Pancreas (tissue), 10 donors: ENCODE measurements around the gene FLT1. TPM values are rescaled to one million over a fixed set of nuclear protein-coding genes. Genes with fewer than 3 reads are reported as not detected.

Experiments
- ATAC-seq, 4 donors: fragments of 200-7000 bp; cut with Tn5 transposase; one replicate each; pipeline versions ENCODE4 v1.8.0 to v1.9.1; 2020; ENCODE audit warnings: mild to moderate bottlenecking in 4 of 4, moderate library complexity in 4 of 4
- DNase-seq, 6 donors: peaks; one replicate each; pipeline ENCODE4 v3.0.0-alpha.2; 2020
- FAIRE-seq: peaks from 2 replicates; lab custom pipeline; 2012; peaks lifted over from hg19 to GRCh38; lab: Jason Lieb, UNC
- H3K27ac ChIP-seq, 4 donors: fragments of 200-600 bp; sonication (generic); 1 replicate in 3 of 4; 2 replicates in 1 of 4; pipeline versions ENCODE4 v1.5.0 to v1.8.0; 2020
- H3K27me3 ChIP-seq, 4 donors: fragments of 200-600 bp; one replicate each; pipeline ENCODE4 v1.8.0; 2021
- H3K36me3 ChIP-seq, 3 donors: fragments of 200-600 bp; sonication (generic) in 1 of 3; one replicate each; pipeline versions ENCODE4 v1.5.0 to v1.8.0; 2020 to 2021
- H3K4me1 ChIP-seq, 3 donors: fragments of 200-600 bp; one replicate each; pipeline ENCODE4 v1.8.0; 2021
- H3K4me3 ChIP-seq, 4 donors: fragments of 200-600 bp; sonication (generic) in 2 of 4; one replicate each; pipeline versions ENCODE4 v1.5.0 to v1.8.0; 2020 to 2021
- H3K9me3 ChIP-seq, 4 donors: fragments of 200-600 bp; one replicate each; pipeline ENCODE4 v1.8.0; 2021
- WGBS, 2 donors: extraction: QIAGEN DNeasy Blood & Tissue Kit; methylation state at CpG; one replicate each; pipeline ENCODE4 v1.1.7; 2013; 5-methylcytosine and 5-hydroxymethylcytosine counted together
- intact Hi-C, 3 donors: fragments of 100-400 bp; cut with DNase I; formaldehyde crosslinking; loops; one replicate each; pipeline versions ENCODE4 v1.11.1 to v1.14.2; 2022
- polyA plus RNA-seq, 2 donors: library from polyadenylated mRNA; stranded (reverse); fragments of 200-250 nt; gene quantifications; one replicate each; pipeline ENCODE4 v1.2.3, GENCODE V29; 2013
- total RNA-seq, 6 donors: library from RNA; stranded (reverse); fragmentation: NEBNext Ultra II Directional in 4 of 6; extraction: Animal tissue kit (Norgen Biotek cat#: 25700) in 4 of 6; gene quantifications; one replicate each; pipeline versions ENCODE4 v1.2.1 to v1.2.4, GENCODE V29; 2021 to 2023
- TF ChIP-seq, protein P1 (sequence below), 4 donors: fragments of 200-600 bp; sonication (generic) in 3 of 4; IDR thresholded peaks; one replicate each; pipeline versions ENCODE4 v1.5.0 to v1.8.0; 2021; ENCODE audit warnings: antibody characterized with exemption in 4 of 4
- donor health status: healthy with polysubstance abuse.
- donor health status: DM: no; HTN: no; CAD: no; lungs with moderate emphysema.
- donor health status: DM: no; HTN: no; CAD: no.
- donor health status: control.
- donor health status: control.
- donor health status: Bipolar disorder and iron deficiency.
- donor health status: DM: yes; HTN: yes; CAD: no.
- donor health status: DM: no; HTN: no; CAD: no.
- donor health status: DM: no; HTN: no; CAD: no.
- donor health status: DM: yes; HTN: yes; CAD: no.

Gene FLT1
- total and polyA plus RNA-seq, 8 donors = 1.1 to 12.7 (median 8.1) TPM

DNA sequence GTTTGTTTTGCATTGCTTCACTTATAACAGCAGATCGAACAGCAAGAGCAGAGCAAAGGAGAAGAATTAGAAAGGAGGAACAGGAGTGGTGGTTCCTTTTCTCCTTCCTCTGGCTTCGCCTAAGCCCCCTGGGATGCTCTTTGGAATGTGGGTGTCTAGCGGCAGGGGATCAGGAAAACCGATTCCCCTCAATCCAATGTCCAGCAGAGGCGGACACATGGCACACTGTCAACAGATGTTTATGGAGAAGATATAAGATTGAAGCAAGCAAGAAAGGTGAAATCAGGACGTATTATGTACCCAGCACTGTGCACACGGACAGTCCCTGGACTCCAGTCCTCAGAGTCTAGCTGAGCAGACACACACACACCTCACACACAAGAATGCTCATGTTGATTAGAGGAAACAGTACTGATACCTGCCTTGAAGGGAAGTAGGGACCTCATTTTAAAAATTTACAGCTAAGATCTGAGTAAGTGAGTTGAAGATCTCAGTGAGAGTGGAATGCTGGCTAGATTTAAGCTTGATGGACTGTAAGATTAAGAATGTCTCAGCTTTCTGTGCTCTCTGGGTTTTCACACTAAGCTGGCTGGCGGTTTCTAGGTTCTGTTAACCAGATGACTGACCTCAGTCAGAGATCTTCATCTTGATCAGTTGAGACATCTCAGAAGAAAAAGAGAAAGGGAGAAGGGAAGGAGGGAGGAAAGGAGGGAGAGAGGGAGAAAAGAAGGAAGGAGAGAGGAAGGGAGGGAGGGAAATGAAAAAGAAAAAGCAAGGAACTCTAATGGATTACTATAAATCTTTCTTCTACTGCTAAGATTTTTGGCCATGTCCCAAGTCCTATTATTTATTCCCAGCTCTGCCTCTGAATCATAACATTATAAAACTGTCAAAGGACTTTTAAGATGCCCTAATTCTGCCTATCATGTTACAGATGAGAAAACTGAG lies 44.8 kb downstream of the FLT1 start:
- no peak for FAIRE-seq
- ATAC-seq = no peak
- WGBS, 2 donors = 45 to 62% methylated on average over 8 of the region's 8 CpGs
- Histone ChIP-seq H3K4me1 (no peaks in the 10 kb centered on the region), H3K27me3 (peaks cover 0 to 4% (median 0%) of the 10 kb centered on the region in 4 donors), H3K27ac (no peak overlapping the region), H3K4me3 (no peak overlapping the region), H3K36me3 (no peaks in the 10 kb centered on the region), H3K9me3 (no peaks in the 10 kb centered on the region)
- intact Hi-C loops = no loop called here
- TF ChIP-seq, protein P1, sequence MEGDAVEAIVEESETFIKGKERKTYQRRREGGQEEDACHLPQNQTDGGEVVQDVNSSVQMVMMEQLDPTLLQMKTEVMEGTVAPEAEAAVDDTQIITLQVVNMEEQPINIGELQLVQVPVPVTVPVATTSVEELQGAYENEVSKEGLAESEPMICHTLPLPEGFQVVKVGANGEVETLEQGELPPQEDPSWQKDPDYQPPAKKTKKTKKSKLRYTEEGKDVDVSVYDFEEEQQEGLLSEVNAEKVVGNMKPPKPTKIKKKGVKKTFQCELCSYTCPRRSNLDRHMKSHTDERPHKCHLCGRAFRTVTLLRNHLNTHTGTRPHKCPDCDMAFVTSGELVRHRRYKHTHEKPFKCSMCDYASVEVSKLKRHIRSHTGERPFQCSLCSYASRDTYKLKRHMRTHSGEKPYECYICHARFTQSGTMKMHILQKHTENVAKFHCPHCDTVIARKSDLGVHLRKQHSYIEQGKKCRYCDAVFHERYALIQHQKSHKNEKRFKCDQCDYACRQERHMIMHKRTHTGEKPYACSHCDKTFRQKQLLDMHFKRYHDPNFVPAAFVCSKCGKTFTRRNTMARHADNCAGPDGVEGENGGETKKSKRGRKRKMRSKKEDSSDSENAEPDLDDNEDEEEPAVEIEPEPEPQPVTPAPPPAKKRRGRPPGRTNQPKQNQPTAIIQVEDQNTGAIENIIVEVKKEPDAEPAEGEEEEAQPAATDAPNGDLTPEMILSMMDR (IDR thresholded peaks at IDR 0.05) = no peak
- no peak for DNase-seq

DNA sequence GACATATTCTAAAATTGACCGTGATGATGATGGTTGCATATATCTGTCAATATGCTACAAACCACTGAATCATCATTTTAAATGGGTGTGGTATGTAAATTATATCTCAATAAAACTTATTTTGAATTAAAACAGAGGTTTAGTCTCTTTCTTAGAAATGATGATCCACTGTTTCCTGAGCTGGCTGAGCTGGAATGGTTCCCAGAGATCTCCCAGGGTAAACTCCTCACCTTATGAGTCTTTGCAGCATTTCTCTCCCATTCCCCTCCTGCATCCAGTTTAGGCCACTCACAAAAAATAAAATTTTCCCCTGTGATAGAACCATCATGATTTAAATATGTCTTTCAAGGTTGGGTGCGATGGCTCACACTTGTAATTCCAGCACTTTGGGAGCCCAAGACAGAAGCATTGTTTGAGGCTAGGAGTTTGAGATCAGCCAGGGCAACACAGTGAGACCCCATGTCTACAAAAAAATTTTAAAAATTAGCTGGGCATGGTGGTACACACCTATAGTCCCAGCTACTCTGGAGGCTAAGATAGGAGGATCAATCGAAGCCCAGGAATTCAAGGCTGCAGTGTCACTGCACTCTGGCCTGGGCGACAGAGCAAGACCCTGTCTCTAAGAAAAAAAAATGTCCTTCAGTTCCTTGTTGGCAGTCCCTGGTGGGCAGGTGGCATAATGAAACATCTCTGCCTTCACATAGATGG lies 46.1 kb downstream of the FLT1 start:
- ATAC-seq (no peak), DNase-seq (no peak), FAIRE-seq (no peak)
- no peak overlapping the region for H3K4me3 ChIP-seq
- no peaks in the 10 kb centered on the region for H3K9me3 ChIP-seq
- TF ChIP-seq, protein P1 (IDR thresholded peaks at IDR 0.05) = no peak
- intact Hi-C loops = no loop called here
- no peak overlapping the region for H3K27ac ChIP-seq
- H3K4me1 ChIP-seq = no peaks in the 10 kb centered on the region
- H3K27me3 ChIP-seq = peaks cover 0 to 4% (median 0%) of the 10 kb centered on the region in 4 donors
- H3K36me3 ChIP-seq = no peaks in the 10 kb centered on the region
- 82 to 87% methylated on average over 4 of the region's 4 CpGs for WGBS, 2 donors

DNA sequence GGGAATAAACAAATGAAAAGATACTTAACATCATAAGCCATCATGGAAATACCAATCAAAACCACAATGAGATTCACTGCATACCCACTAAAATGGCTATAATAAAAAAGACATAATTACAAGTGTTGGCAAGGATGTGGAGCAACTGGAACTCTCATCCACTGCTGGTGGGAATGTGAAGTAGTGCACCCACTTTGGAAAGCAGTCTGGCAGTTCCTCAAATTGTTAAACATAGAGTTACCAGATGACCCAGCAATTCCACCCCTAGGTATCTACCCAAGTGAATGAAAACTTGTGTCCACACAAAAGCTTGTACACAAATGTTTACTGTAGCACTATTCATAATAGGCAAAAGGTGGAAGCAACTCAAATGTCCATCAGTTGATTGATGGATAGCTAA lies 46.9 kb downstream of the FLT1 start:
- ATAC-seq (no peak), FAIRE-seq (no peak), DNase-seq (no peak)
- H3K27ac ChIP-seq = no peak overlapping the region
- H3K27me3 ChIP-seq = peaks cover 0 to 4% (median 0%) of the 10 kb centered on the region in 4 donors
- no peaks in the 10 kb centered on the region for H3K9me3 ChIP-seq
- intact Hi-C loops = no loop called here
- H3K4me1 ChIP-seq = no peaks in the 10 kb centered on the region
- H3K36me3 ChIP-seq = no peaks in the 10 kb centered on the region
- TF ChIP-seq, protein P1 (IDR thresholded peaks at IDR 0.05) = no peak
- no peak overlapping the region for H3K4me3 ChIP-seq

DNA sequence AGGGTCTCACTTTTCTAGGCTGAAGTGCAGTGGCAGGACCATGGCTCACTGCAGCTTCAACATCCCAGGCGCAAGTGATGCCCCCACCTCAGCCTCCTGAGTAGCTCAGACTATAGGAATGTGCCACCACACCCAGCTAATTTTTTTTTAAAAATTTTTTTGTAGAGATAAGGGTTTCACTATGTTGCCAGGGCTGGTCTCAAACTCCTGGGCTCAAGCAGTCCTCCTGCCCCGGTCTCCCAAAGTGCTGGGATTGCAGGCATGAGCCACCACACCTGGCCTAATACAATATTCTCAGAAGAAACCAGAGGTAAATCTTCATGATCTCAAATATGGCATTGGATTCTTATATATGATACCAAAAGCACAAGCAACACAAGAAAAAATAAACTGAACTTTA lies 47.7 kb downstream of the FLT1 start:
- Histone ChIP-seq H3K27ac (no peak overlapping the region), H3K27me3 (peaks cover 0 to 4% (median 0%) of the 10 kb centered on the region in 4 donors), H3K4me1 (no peaks in the 10 kb centered on the region), H3K4me3 (no peak overlapping the region), H3K36me3 (no peaks in the 10 kb centered on the region), H3K9me3 (no peaks in the 10 kb centered on the region)
- no peak for ATAC-seq
- DNase-seq = no peak
- WGBS, 2 donors = 81 to 93% methylated on average over 2 of the region's 2 CpGs
- FAIRE-seq = no peak
- TF ChIP-seq, protein P1 (IDR thresholded peaks at IDR 0.05) = no peak
- intact Hi-C loops = no loop called here
